ENCODE data around the gene THSD4. TPM values are rescaled to one million over a fixed set of nuclear protein-coding genes. Genes with fewer than 3 reads are reported as not detected.

The THSD4 gene
- total RNA-seq, 1 experiment from 2014 or later = 65.4 TPM

DNA sequence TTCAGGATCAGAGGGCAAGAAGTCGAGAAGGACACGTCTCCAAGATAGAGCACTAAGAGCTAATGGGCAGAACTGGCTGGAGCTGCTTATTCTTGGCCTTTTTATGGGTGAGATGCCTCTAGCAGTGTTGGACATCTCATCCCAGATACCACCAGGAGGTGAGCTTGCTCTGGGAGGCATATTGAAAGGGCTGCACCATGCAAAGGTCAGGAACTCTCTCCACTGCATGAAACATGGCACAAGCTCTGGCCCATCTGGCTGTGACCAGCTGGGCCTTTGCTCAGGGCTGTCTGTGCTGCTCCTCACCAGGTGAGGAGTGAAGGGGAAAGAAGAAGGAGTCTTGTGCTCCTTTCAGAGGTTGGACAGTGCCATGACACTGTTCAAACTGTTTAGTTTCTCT lies 188.7 kb downstream of the THSD4 start:
- CTCF ChIA-PET = no interaction called here
- TF ChIP-seq POLR2AphosphoS5 (IDR thresholded peaks at IDR 0.05; ENCODE audit: low read depth, low read length) (no peak), TCF7L2 (IDR thresholded peaks at IDR 0.05; ENCODE audit: low read depth, low read length) (no peak), SIN3A (IDR thresholded peaks at IDR 0.05; ENCODE audit: borderline replicate concordance, insufficient read depth, low read depth, low read length) (no peak)
- TF ChIP-seq, protein P1, sequence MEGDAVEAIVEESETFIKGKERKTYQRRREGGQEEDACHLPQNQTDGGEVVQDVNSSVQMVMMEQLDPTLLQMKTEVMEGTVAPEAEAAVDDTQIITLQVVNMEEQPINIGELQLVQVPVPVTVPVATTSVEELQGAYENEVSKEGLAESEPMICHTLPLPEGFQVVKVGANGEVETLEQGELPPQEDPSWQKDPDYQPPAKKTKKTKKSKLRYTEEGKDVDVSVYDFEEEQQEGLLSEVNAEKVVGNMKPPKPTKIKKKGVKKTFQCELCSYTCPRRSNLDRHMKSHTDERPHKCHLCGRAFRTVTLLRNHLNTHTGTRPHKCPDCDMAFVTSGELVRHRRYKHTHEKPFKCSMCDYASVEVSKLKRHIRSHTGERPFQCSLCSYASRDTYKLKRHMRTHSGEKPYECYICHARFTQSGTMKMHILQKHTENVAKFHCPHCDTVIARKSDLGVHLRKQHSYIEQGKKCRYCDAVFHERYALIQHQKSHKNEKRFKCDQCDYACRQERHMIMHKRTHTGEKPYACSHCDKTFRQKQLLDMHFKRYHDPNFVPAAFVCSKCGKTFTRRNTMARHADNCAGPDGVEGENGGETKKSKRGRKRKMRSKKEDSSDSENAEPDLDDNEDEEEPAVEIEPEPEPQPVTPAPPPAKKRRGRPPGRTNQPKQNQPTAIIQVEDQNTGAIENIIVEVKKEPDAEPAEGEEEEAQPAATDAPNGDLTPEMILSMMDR (IDR thresholded peaks at IDR 0.05) = no peak
- TF ChIP-seq, protein P2, sequence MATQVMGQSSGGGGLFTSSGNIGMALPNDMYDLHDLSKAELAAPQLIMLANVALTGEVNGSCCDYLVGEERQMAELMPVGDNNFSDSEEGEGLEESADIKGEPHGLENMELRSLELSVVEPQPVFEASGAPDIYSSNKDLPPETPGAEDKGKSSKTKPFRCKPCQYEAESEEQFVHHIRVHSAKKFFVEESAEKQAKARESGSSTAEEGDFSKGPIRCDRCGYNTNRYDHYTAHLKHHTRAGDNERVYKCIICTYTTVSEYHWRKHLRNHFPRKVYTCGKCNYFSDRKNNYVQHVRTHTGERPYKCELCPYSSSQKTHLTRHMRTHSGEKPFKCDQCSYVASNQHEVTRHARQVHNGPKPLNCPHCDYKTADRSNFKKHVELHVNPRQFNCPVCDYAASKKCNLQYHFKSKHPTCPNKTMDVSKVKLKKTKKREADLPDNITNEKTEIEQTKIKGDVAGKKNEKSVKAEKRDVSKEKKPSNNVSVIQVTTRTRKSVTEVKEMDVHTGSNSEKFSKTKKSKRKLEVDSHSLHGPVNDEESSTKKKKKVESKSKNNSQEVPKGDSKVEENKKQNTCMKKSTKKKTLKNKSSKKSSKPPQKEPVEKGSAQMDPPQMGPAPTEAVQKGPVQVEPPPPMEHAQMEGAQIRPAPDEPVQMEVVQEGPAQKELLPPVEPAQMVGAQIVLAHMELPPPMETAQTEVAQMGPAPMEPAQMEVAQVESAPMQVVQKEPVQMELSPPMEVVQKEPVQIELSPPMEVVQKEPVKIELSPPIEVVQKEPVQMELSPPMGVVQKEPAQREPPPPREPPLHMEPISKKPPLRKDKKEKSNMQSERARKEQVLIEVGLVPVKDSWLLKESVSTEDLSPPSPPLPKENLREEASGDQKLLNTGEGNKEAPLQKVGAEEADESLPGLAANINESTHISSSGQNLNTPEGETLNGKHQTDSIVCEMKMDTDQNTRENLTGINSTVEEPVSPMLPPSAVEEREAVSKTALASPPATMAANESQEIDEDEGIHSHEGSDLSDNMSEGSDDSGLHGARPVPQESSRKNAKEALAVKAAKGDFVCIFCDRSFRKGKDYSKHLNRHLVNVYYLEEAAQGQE (IDR thresholded peaks at IDR 0.05; ENCODE audit: insufficient read depth in 1 of 2, low read depth in 2 of 2, low read length in 1 of 2) = no peak
- Histone ChIP-seq H3K9me3 (ENCODE audit: control insufficient read depth, insufficient read depth, low read depth, low read length) (no peaks in the 10 kb centered on the region), H3K4me3 (ENCODE audit: low read depth in 2 of 2, low read length in 2 of 2) (no peak overlapping the region), H3K27me3 (ENCODE audit: control insufficient read depth, insufficient read depth, low read length) (no peaks in the 10 kb centered on the region), H3K4me1 (ENCODE audit: control insufficient read depth, insufficient read depth, low read length) (no peaks in the 10 kb centered on the region; the same call in 1 of the 2 replicates), H3K27ac (ENCODE audit: low read length) (no peak overlapping the region), H3K36me3 (ENCODE audit: control insufficient read depth, insufficient read depth, low read length) (no peaks in the 10 kb centered on the region; the same call in 1 of the 2 replicates)
- BruUV-seq (replicated peaks) = no TSS peak
- POLR2A ChIA-PET = no interaction called here
- ATAC-seq (no peak; the same call in 1 of the 2 replicates), DNase-seq (ENCODE audit: low read depth, low spot score) (no peak)
- in situ Hi-C loops (cut with HindIII; ENCODE audit: low pct_unique_long_range_greater_than_20kb, low sequenced_read_pairs) = no loop called here
- intact Hi-C loops (cut with micrococcal nuclease; ENCODE audit: unreplicated experiment) = no loop called here

DNA sequence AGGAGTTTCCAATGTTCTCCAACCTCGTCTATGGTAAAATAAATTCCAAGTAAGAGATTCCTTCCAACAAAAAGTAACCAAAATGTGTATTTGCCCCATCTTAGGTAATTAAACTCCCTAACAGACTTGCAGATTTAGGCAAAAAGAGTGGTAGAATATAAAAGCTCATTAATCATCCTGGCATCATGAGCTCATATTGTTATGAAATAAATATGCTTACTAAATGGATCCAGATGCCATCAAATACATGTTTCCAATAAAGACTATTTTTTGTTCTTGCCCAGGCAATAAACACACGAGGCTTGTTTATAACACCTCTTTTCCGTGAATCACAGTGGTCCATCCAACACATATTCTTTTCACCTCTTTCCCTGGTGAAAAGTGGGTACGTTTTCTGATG lies 189.4 kb downstream of the THSD4 start:
- CTCF ChIA-PET = no interaction called here
- no peak for ATAC-seq
- Histone ChIP-seq H3K27ac (ENCODE audit: low read length) (no peak overlapping the region), H3K4me3 (ENCODE audit: low read depth in 2 of 2, low read length in 2 of 2) (no peak overlapping the region), H3K27me3 (ENCODE audit: control insufficient read depth, insufficient read depth, low read length) (no peaks in the 10 kb centered on the region), H3K36me3 (ENCODE audit: control insufficient read depth, insufficient read depth, low read length) (no peaks in the 10 kb centered on the region; the same call in 1 of the 2 replicates), H3K4me1 (ENCODE audit: control insufficient read depth, insufficient read depth, low read length) (no peaks in the 10 kb centered on the region; the same call in 1 of the 2 replicates), H3K9me3 (ENCODE audit: control insufficient read depth, insufficient read depth, low read depth, low read length) (no peaks in the 10 kb centered on the region)
- no TSS peak for BruUV-seq (replicated peaks)
- TF ChIP-seq TCF7L2 (IDR thresholded peaks at IDR 0.05; ENCODE audit: low read depth, low read length) = no peak
- TF ChIP-seq POLR2AphosphoS5 (IDR thresholded peaks at IDR 0.05; ENCODE audit: low read depth, low read length) = no peak
- TF ChIP-seq, protein P2 (IDR thresholded peaks at IDR 0.05; ENCODE audit: insufficient read depth in 1 of 2, low read depth in 2 of 2, low read length in 1 of 2) = no peak
- no peak for TF ChIP-seq SIN3A (IDR thresholded peaks at IDR 0.05; ENCODE audit: borderline replicate concordance, insufficient read depth, low read depth, low read length)
- TF ChIP-seq, protein P1 (IDR thresholded peaks at IDR 0.05) = no peak
- intact Hi-C loops (cut with micrococcal nuclease; ENCODE audit: unreplicated experiment) = no loop called here
- in situ Hi-C loops (cut with HindIII; ENCODE audit: low pct_unique_long_range_greater_than_20kb, low sequenced_read_pairs) = no loop called here
- POLR2A ChIA-PET = no interaction called here
- no peak for DNase-seq (ENCODE audit: low read depth, low spot score)
